PC-9 (cell line): Measurements from ENCODE around the gene CNFN. TPM values are rescaled to one million over a fixed set of nuclear protein-coding genes. Genes with fewer than 3 reads are reported as not detected.
A peak's percentile ranks its signal among the peaks of the same experiment; 100 is the strongest.

Source experiments
- BruUV-seq: library from RNA; stranded (reverse); fragments of 400-500 nt; replicated peaks from 2 replicates; lab custom pipeline; 2021; lab: Mats Ljungman, UMichigan
- CTCF ChIA-PET: fragments of 300-600 bp; sonication (Branson Sonifier 250); formaldehyde crosslinking; loops from one replicate; lab custom pipeline; 2022; ENCODE audit warnings: antibody characterized with exemption; lab: Charles Lee
- POLR2A ChIA-PET: fragments of 300-600 bp; sonication (Branson Sonifier 250); formaldehyde crosslinking; loops from one replicate; lab custom pipeline; 2022; ENCODE audit warnings: antibody characterized with exemption; ENCODE audit not compliant: unreplicated experiment; lab: Charles Lee
- DNase-seq, 2 experiments: peaks; one replicate each; pipeline versions ENCODE4 v3.0.0 to v3.0.0-alpha.2; 2015 to 2022; ENCODE audit warnings: mixed read lengths in 1 of 2
- H2AFZ ChIP-seq: fragments of 200-600 bp; sonication (generic); 2 replicates; pipeline ENCODE4 v1.8.1; 2017; ENCODE audit warnings: antibody characterized with exemption
- H3F3A ChIP-seq: fragments of 200-600 bp; sonication (generic); 2 replicates; pipeline ENCODE4 v1.8.1; 2017; ENCODE audit warnings: antibody characterized with exemption, mild to moderate bottlenecking, low read depth; ENCODE audit not compliant: insufficient read depth
- H3K27ac ChIP-seq: fragments of 200-600 bp; sonication (generic); 2 replicates; pipeline ENCODE4 v1.6.1; 2016; ENCODE audit warnings: mixed run types
- H3K27me3 ChIP-seq: fragments of 200-600 bp; sonication (generic); 2 replicates; pipeline ENCODE4 v1.6.1; 2016; ENCODE audit warnings: low read depth, mixed run types; ENCODE audit not compliant: insufficient read depth
- H3K36me3 ChIP-seq: fragments of 200-600 bp; sonication (generic); 2 replicates; pipeline ENCODE4 v1.6.1; 2016; ENCODE audit warnings: low read depth, mixed run types
- H3K4me1 ChIP-seq: fragments of 200-600 bp; sonication (generic); replicated peaks from 2 replicates; pipeline ENCODE4 v1.6.1; 2016; ENCODE audit warnings: mixed run types; ENCODE audit not compliant: insufficient read depth
- H3K4me2 ChIP-seq: fragments of 200-600 bp; sonication (generic); 2 replicates; pipeline ENCODE4 v1.6.1; 2017; ENCODE audit warnings: mixed run types
- H3K4me3 ChIP-seq: fragments of 200-600 bp; sonication (generic); 2 replicates; pipeline ENCODE4 v1.6.1; 2016; ENCODE audit warnings: mixed run types
- H3K79me2 ChIP-seq: fragments of 200-600 bp; sonication (generic); 2 replicates; pipeline ENCODE4 v1.6.1; 2017; ENCODE audit warnings: low read depth, mixed run types
- H3K9me2 ChIP-seq: fragments of 200-600 bp; sonication (generic); 2 replicates; pipeline ENCODE4 v1.8.1; 2017; ENCODE audit warnings: mild to moderate bottlenecking; ENCODE audit not compliant: insufficient read depth
- H3K9me3 ChIP-seq: fragments of 200-600 bp; sonication (generic); 2 replicates; pipeline ENCODE4 v1.8.1; 2016; ENCODE audit warnings: low read depth; ENCODE audit not compliant: insufficient read depth
- H4K20me1 ChIP-seq: fragments of 200-600 bp; sonication (generic); 2 replicates; pipeline ENCODE4 v1.8.1; 2017; ENCODE audit not compliant: insufficient read depth
- EZH2 ChIP-seq: fragments of 200-600 bp; sonication (generic); IDR thresholded peaks from 2 replicates; pipeline ENCODE4 v1.8.0; 2017; ENCODE audit warnings: antibody characterized with exemption, low read depth
- intact Hi-C: fragments of 100-400 bp; cut with micrococcal nuclease; formaldehyde crosslinking; loops from one replicate; pipeline ENCODE4 v1.10.0; 2022; ENCODE audit not compliant: unreplicated experiment
- total RNA-seq: library from RNA; stranded (reverse); gene quantifications from 2 replicates; pipeline ENCODE4 v1.2.3, GENCODE V29; 2021
- TF ChIP-seq, protein P1 (sequence below): fragments of 200-600 bp; sonication (generic); conservative IDR thresholded peaks from 2 replicates; pipeline ENCODE4 v1.6.1; 2017; ENCODE audit warnings: mixed run types, antibody characterized with exemption, mild to moderate bottlenecking, moderate library complexity

Gene CNFN
- total RNA-seq, 1 experiment from 2014 or later: 4.9 TPM

DNA sequence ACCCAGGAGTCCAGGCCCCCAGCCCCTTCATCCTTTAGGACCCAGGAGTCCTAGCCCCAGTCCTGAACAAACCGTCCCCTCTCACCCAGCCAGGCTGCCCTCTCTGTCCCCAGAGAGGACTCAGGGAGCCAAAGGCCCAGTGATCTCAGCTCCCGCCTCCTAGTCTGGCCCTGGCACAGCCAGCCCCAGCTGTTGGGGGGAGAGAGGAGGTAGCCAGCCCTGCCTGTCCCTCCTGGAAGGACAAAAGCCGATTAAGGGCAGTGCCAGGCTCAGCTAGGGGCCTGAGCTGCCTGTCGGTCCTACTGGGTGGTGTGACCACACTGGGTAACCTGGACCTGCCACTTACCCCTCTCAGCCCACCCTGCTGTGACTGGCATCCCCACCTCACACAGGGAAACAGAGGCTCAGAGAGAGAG lies 22.6 kb upstream of the CNFN start:
- Histone ChIP-seq H3K36me3 (no peaks in the 10 kb centered on the region), H2AFZ (no peak overlapping the region), H3K4me3 (no peak overlapping the region), H3F3A (peaks cover 4% of the 10 kb centered on the region; the same call in 1 of the 2 replicates), H3K9me3 (no peaks in the 10 kb centered on the region), H3K4me2 (0 out of 2 replicates have a peak overlapping the region, but pooled peaks have one; percentile 26), H4K20me1 (no peaks in the 10 kb centered on the region), H3K27me3 (no peaks in the 10 kb centered on the region), H3K9me2 (no peaks in the 10 kb centered on the region), H3K4me1 (peaks cover 33% of the 10 kb centered on the region), H3K79me2 (no peaks in the 10 kb centered on the region), H3K27ac (no peak overlapping the region)
- CTCF ChIA-PET: no interaction called here
- TF ChIP-seq EZH2: no peak
- TF ChIP-seq, protein P1, sequence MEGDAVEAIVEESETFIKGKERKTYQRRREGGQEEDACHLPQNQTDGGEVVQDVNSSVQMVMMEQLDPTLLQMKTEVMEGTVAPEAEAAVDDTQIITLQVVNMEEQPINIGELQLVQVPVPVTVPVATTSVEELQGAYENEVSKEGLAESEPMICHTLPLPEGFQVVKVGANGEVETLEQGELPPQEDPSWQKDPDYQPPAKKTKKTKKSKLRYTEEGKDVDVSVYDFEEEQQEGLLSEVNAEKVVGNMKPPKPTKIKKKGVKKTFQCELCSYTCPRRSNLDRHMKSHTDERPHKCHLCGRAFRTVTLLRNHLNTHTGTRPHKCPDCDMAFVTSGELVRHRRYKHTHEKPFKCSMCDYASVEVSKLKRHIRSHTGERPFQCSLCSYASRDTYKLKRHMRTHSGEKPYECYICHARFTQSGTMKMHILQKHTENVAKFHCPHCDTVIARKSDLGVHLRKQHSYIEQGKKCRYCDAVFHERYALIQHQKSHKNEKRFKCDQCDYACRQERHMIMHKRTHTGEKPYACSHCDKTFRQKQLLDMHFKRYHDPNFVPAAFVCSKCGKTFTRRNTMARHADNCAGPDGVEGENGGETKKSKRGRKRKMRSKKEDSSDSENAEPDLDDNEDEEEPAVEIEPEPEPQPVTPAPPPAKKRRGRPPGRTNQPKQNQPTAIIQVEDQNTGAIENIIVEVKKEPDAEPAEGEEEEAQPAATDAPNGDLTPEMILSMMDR: no peak
- intact Hi-C loops: no loop called here
- no TSS peak for BruUV-seq
- no peak for DNase-seq
- POLR2A ChIA-PET: interaction anchor here (0.6 kb wide), 1 partner anchor 70 kb away, joined by 3 read pairs; no protein-coding TSS in a partner anchor

DNA sequence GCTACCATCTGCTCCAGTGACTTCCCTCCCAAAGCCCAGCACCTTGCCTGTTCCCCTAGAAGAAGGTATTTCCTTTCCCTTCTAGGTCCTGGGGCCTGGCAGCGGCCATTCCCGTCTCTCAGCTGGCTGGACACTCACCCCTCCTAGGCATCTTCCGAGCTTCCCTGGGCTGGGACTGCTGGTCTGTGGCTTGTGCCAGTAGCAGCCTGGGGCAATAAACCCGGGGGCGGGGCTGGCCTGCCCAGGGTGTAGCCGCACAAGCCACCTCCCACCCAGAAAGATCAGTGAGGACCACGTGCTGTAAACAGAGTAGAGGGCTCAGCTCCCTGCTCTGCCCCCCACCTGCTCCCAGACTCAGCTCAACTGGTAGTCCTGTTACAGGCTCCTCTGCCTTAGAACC lies 22.1 kb upstream of the CNFN start:
- Histone ChIP-seq H3F3A (peaks cover 4% of the 10 kb centered on the region; the same call in 1 of the 2 replicates), H3K4me3 (no peak overlapping the region), H3K9me2 (no peaks in the 10 kb centered on the region), H3K4me2 (0 out of 2 replicates have a peak overlapping the region, but pooled peaks have one; percentile 26), H3K27me3 (no peaks in the 10 kb centered on the region), H3K9me3 (no peaks in the 10 kb centered on the region), H2AFZ (no peak overlapping the region), H3K36me3 (no peaks in the 10 kb centered on the region), H3K27ac (no peak overlapping the region), H4K20me1 (no peaks in the 10 kb centered on the region), H3K79me2 (no peaks in the 10 kb centered on the region), H3K4me1 (peaks cover 33% of the 10 kb centered on the region)
- no TSS peak for BruUV-seq
- peak; percentile 53 to 79 for DNase-seq
- CTCF ChIA-PET: no interaction called here
- POLR2A ChIA-PET: interaction anchor here (0.5 kb wide), 3 partner anchors 9 to 407 kb away, joined by 3 to 6 read pairs (median 4); no protein-coding TSS in a partner anchor
- intact Hi-C loops: no loop called here
- TF ChIP-seq EZH2: no peak
- TF ChIP-seq, protein P1: no peak

DNA sequence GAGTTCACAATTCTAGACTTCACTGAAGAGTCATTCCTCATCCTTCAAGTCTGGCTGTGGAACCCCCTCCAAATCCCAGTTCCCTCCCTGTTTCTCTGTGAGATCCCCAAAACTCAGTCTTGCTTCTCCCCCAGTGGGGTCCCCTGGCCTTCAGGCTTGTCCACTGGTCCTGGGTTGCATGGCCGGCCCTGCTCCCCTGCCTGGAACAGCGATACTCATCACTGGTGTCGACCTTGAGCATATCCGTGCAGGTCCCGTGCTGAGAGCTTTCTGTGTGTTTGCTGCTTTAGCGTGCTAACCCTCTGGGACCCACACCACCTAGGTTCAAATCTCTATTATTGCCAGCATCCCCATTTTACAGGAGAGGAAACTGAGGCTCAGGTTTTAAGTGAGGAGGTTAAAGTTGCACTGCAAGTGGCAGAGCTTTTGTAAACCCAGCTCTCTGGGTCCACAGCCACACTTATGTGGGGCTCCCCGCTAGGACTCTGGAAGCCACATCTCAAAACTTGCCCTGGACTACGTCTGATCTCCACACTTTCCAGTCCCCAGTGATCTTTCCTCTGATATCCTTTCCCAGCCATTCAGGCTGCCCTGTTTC lies 21.6 kb upstream of the CNFN start:
- Histone ChIP-seq H3K4me1 (peaks cover 33% of the 10 kb centered on the region), H3K79me2 (no peaks in the 10 kb centered on the region), H4K20me1 (no peaks in the 10 kb centered on the region), H3K9me3 (no peaks in the 10 kb centered on the region), H3K27me3 (no peaks in the 10 kb centered on the region), H3K4me3 (no peak overlapping the region), H2AFZ (no peak overlapping the region), H3K27ac (no peak overlapping the region), H3K4me2 (0 out of 2 replicates have a peak overlapping the region, but pooled peaks have one; percentile 26), H3F3A (peaks cover 4% of the 10 kb centered on the region; the same call in 1 of the 2 replicates), H3K9me2 (no peaks in the 10 kb centered on the region), H3K36me3 (no peaks in the 10 kb centered on the region)
- DNase-seq: no peak
- POLR2A ChIA-PET: interaction anchor here (0.5 kb wide), 3 partner anchors 8 to 408 kb away, joined by 3 to 6 read pairs (median 4); no protein-coding TSS in a partner anchor
- BruUV-seq: no TSS peak
- no peak for TF ChIP-seq EZH2
- TF ChIP-seq, protein P1: no peak
- CTCF ChIA-PET: interaction anchor here (0.5 kb wide), 1 partner anchor 201 kb away, joined by 8 read pairs; no protein-coding TSS in a partner anchor
- intact Hi-C loops: no loop called here
